Stomach (tissue), 4 donors: ENCODE results near the gene DLG5.

Experiments used
- POLR2A ChIP-seq, 4 donors: fragments of 450-650 bp; IDR thresholded peaks; one replicate each; pipeline ENCODE4 v1.6.1; 2016; ENCODE audit warnings: antibody characterized with exemption in 4 of 4, control low read depth in 2 of 4, mild to moderate bottlenecking in 1 of 4, moderate library complexity in 1 of 4
- POLR2AphosphoS5 ChIP-seq, 3 donors: sonication (generic); formaldehyde crosslinking; IDR thresholded peaks; one replicate each; pipeline ENCODE4 v1.6.1; 2016; ENCODE audit warnings: antibody characterized with exemption in 3 of 3
- TF ChIP-seq, protein P1 (sequence below), 7 experiments: fragments of 450-650 bp in 4 of 7; fragments of 200-600 bp in 3 of 7; sonication (generic) in 3 of 7; IDR thresholded peaks; one replicate each; pipeline ENCODE4 v1.5.1; 2016 to 2019; ENCODE audit warnings: antibody characterized with exemption in 7 of 7, control low read depth in 2 of 7, mild to moderate bottlenecking in 1 of 7

GRCh38 chr10:77741746-77742145, 184.8 kb downstream of the DLG5 start:
- no peak for TF ChIP-seq POLR2A (IDR thresholded peaks at IDR 0.05)
- no peak for TF ChIP-seq POLR2AphosphoS5 (IDR thresholded peaks at IDR 0.05)
- TF ChIP-seq, protein P1, sequence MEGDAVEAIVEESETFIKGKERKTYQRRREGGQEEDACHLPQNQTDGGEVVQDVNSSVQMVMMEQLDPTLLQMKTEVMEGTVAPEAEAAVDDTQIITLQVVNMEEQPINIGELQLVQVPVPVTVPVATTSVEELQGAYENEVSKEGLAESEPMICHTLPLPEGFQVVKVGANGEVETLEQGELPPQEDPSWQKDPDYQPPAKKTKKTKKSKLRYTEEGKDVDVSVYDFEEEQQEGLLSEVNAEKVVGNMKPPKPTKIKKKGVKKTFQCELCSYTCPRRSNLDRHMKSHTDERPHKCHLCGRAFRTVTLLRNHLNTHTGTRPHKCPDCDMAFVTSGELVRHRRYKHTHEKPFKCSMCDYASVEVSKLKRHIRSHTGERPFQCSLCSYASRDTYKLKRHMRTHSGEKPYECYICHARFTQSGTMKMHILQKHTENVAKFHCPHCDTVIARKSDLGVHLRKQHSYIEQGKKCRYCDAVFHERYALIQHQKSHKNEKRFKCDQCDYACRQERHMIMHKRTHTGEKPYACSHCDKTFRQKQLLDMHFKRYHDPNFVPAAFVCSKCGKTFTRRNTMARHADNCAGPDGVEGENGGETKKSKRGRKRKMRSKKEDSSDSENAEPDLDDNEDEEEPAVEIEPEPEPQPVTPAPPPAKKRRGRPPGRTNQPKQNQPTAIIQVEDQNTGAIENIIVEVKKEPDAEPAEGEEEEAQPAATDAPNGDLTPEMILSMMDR (IDR thresholded peaks at IDR 0.05): no peak
